H9 (cell line): ENCODE data around the gene ANKFY1. TPM values are rescaled to one million over a fixed set of nuclear protein-coding genes. Genes with fewer than 3 reads are reported as not detected.

Experiments used
- DNase-seq: peaks from one replicate; pipeline ENCODE4 v3.0.0-alpha.2; 2017
- H2AFZ ChIP-seq: one replicate; pipeline ENCODE4 v1.6.1; 2013; ENCODE audit warnings: mild to moderate bottlenecking, low read length, control low read depth, moderate library complexity
- H2AK5ac ChIP-seq: 2 replicates; pipeline ENCODE4 v1.6.1; 2013; ENCODE audit warnings: low read length, control low read depth, mixed read lengths; ENCODE audit not compliant: insufficient read length
- H2BK120ac ChIP-seq: one replicate; pipeline ENCODE4 v1.6.1; 2013; ENCODE audit warnings: low read depth, mild to moderate bottlenecking, low read length, control low read depth, inconsistent platforms; ENCODE audit not compliant: poor library complexity, severe bottlenecking
- H2BK12ac ChIP-seq: 2 replicates; pipeline ENCODE4 v1.6.1; 2013; ENCODE audit warnings: low read length, control low read depth, mixed read lengths, low read depth; ENCODE audit not compliant: insufficient read length
- H2BK15ac ChIP-seq: 2 replicates; pipeline ENCODE4 v1.6.1; 2013; ENCODE audit warnings: low read depth, low read length, control low read depth
- H2BK20ac ChIP-seq: one replicate; pipeline ENCODE4 v1.6.1; 2013; ENCODE audit warnings: low read depth, mild to moderate bottlenecking, low read length, control low read depth, inconsistent platforms; ENCODE audit not compliant: poor library complexity, severe bottlenecking
- H2BK5ac ChIP-seq: 2 replicates; pipeline ENCODE4 v1.6.1; 2013; ENCODE audit warnings: low read length, control low read depth, mixed read lengths; ENCODE audit not compliant: insufficient read length
- H3K14ac ChIP-seq: 2 replicates; pipeline ENCODE4 v1.6.1; 2013; ENCODE audit warnings: low read length, control low read depth; ENCODE audit not compliant: insufficient read depth
- H3K18ac ChIP-seq: 2 replicates; pipeline ENCODE4 v1.6.1; 2013; ENCODE audit warnings: low read depth, mild to moderate bottlenecking, mixed read lengths, low read length, control low read depth; ENCODE audit not compliant: insufficient read length
- H3K23ac ChIP-seq: 2 replicates; pipeline ENCODE4 v1.6.1; 2013; ENCODE audit warnings: low read length, control low read depth, mixed read lengths, low read depth; ENCODE audit not compliant: insufficient read length
- H3K23me2 ChIP-seq: 2 replicates; pipeline ENCODE4 v1.6.1; 2013; ENCODE audit warnings: low read depth, mild to moderate bottlenecking, mixed read lengths, low read length, control low read depth; ENCODE audit not compliant: insufficient read length, poor library complexity, severe bottlenecking
- H3K27ac ChIP-seq: 2 replicates; pipeline ENCODE4 v1.5.1; 2013; ENCODE audit warnings: low read length, control low read depth, mixed read lengths, low read depth; ENCODE audit not compliant: insufficient read length
- H3K27me3 ChIP-seq: 2 replicates; pipeline ENCODE4 v1.6.1; 2013; ENCODE audit warnings: low read length, control low read depth, inconsistent platforms; ENCODE audit not compliant: insufficient read depth
- H3K4ac ChIP-seq: 2 replicates; pipeline ENCODE4 v1.6.1; 2013; ENCODE audit warnings: low read depth, mild to moderate bottlenecking, control low read depth, inconsistent platforms, low read length, moderate library complexity
- H3K4me1 ChIP-seq: 2 replicates; pipeline ENCODE4 v1.6.1; 2013; ENCODE audit warnings: low read length, control low read depth, inconsistent platforms; ENCODE audit not compliant: insufficient read depth
- H3K4me2 ChIP-seq: 2 replicates; pipeline ENCODE4 v1.6.1; 2013; ENCODE audit warnings: low read length, control low read depth, mixed read lengths; ENCODE audit not compliant: insufficient read length, insufficient read depth
- H3K56ac ChIP-seq: 2 replicates; pipeline ENCODE4 v1.6.1; 2013; ENCODE audit warnings: low read depth, mild to moderate bottlenecking, mixed read lengths, low read length, control low read depth; ENCODE audit not compliant: insufficient read length
- H3K79me1 ChIP-seq: 2 replicates; pipeline ENCODE4 v1.6.1; 2013; ENCODE audit warnings: low read depth, mild to moderate bottlenecking, moderate library complexity, low read length, control low read depth, inconsistent platforms; ENCODE audit not compliant: insufficient read depth, poor library complexity, severe bottlenecking
- H3K79me2 ChIP-seq: 2 replicates; pipeline ENCODE4 v1.6.1; 2013; ENCODE audit warnings: low read length, control low read depth, inconsistent platforms; ENCODE audit not compliant: insufficient read depth
- H3K9ac ChIP-seq: 2 replicates; pipeline ENCODE4 v1.6.1; 2013; ENCODE audit warnings: low read length, control low read depth, mixed read lengths; ENCODE audit not compliant: insufficient read length; ENCODE audit errors: extremely low read depth
- H3K9me3 ChIP-seq: one replicate; pipeline ENCODE4 v1.6.1; 2013; ENCODE audit warnings: low read depth, low read length, inconsistent platforms; ENCODE audit not compliant: control insufficient read depth
- H3T11ph ChIP-seq: one replicate; pipeline ENCODE4 v1.6.1; 2013; ENCODE audit warnings: mild to moderate bottlenecking, low read length, control low read depth, inconsistent platforms
- H4K20me1 ChIP-seq: one replicate; pipeline ENCODE4 v1.6.1; 2013; ENCODE audit not compliant: control insufficient read depth, insufficient read length, insufficient read depth
- H4K5ac ChIP-seq: 2 replicates; pipeline ENCODE4 v1.6.1; 2013; ENCODE audit warnings: low read depth, mild to moderate bottlenecking, mixed read lengths, low read length, control low read depth; ENCODE audit not compliant: insufficient read length
- H4K8ac ChIP-seq: replicated peaks from 2 replicates; pipeline ENCODE4 v1.6.1; 2013; ENCODE audit warnings: low read length, control low read depth, mixed read lengths, low read depth; ENCODE audit not compliant: insufficient read length
- H4K91ac ChIP-seq: 2 replicates; pipeline ENCODE4 v1.6.1; 2013; ENCODE audit warnings: low read depth, mild to moderate bottlenecking, moderate library complexity, mixed read lengths, low read length, control low read depth; ENCODE audit not compliant: insufficient read length
- H3K27ac Mint-ChIP-seq, 3 experiments: 2 replicates in 2 of 3; 3 replicates in 1 of 3; pipeline ENCODE4 v1.8.0; 2020 to 2021; ENCODE audit warnings: mixed read lengths in 3 of 3, mild to moderate bottlenecking in 1 of 3, moderate library complexity in 1 of 3
- H3K27me3 Mint-ChIP-seq: 2 replicates; pipeline ENCODE4 v1.8.0; 2021; ENCODE audit warnings: low read depth, mild to moderate bottlenecking, moderate library complexity, mixed read lengths
- H3K36me3 Mint-ChIP-seq, 3 experiments: 2 replicates in 2 of 3; 3 replicates in 1 of 3; pipeline ENCODE4 v1.8.0; 2020 to 2021; ENCODE audit warnings: low read depth in 3 of 3, mixed read lengths in 3 of 3; ENCODE audit not compliant: insufficient read depth in 1 of 3
- H3K4me1 Mint-ChIP-seq, 2 experiments: 2 replicates each; pipeline ENCODE4 v1.8.0; 2020; ENCODE audit warnings: mixed read lengths in 2 of 2
- H3K4me3 Mint-ChIP-seq, 2 experiments: 2 replicates in 1 of 2; 3 replicates in 1 of 2; pipeline ENCODE4 v1.8.0; 2020 to 2021; ENCODE audit warnings: mild to moderate bottlenecking in 2 of 2, mixed read lengths in 2 of 2, moderate library complexity in 1 of 2
- H3K9me3 Mint-ChIP-seq, 2 experiments: 2 replicates in 1 of 2; 3 replicates in 1 of 2; pipeline ENCODE4 v1.8.0; 2020; ENCODE audit warnings: mild to moderate bottlenecking in 2 of 2, mixed read lengths in 2 of 2, moderate library complexity in 1 of 2
- WGBS: extraction: QIAGEN DNeasy Blood & Tissue Kit; methylation state at CpG from one replicate; pipeline ENCODE4 v1.1.7; 2013; ENCODE audit warnings: missing lambda C conversion rate, low lambda C conversion rate, mixed read lengths; ENCODE audit not compliant: insufficient read length; ENCODE audit errors: extremely low coverage; 5-methylcytosine and 5-hydroxymethylcytosine counted together
- total RNA-seq: library from RNA; stranded (reverse); gene quantifications from 2 replicates; pipeline ENCODE4 v1.2.1, GENCODE V29; 2021
- TF ChIP-seq, protein P1 (sequence below): fragments of 200-600 bp; sonication (generic); conservative IDR thresholded peaks from 3 replicates; pipeline ENCODE4 v1.8.0; 2021; ENCODE audit warnings: antibody characterized with exemption, mild to moderate bottlenecking

ANKFY1 gene
- total RNA-seq, 1 experiment from 2014 or later, result 51.9 TPM

DNA sequence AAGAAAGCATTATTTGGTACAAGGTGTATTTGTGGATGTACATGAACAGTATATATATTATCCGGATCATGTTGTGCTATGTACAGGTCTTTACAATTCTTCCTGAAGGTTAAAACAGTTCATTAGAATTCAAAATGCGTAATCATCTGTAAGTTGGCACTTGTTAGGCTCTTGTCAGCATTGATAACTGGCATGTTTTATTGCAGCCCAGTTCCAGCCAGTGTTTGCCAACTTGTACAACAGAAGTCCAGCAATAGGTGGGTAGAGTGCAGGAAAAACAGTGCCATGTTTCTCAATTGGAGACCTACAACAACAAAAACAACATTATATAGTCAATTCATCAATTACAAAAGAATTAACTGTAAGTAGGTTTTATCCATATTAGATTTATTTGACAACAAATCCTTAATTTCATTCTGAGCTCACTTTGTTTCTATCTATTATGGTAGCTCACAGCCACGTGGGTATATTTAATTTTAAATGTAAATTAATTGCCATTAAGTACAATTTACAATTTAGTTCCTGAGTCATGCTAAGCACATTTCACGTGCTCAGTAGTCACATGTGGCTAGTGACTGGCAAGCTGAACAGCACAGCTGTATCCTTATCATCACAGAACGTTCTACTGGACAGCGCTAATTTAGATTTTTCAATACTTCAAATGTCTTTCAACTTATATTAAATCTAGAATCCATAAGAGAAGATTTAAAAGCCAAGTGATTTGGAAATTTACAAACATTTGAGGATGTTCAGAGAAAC is 8.6 kb upstream of the ANKFY1 start:
- TF ChIP-seq, protein P1, sequence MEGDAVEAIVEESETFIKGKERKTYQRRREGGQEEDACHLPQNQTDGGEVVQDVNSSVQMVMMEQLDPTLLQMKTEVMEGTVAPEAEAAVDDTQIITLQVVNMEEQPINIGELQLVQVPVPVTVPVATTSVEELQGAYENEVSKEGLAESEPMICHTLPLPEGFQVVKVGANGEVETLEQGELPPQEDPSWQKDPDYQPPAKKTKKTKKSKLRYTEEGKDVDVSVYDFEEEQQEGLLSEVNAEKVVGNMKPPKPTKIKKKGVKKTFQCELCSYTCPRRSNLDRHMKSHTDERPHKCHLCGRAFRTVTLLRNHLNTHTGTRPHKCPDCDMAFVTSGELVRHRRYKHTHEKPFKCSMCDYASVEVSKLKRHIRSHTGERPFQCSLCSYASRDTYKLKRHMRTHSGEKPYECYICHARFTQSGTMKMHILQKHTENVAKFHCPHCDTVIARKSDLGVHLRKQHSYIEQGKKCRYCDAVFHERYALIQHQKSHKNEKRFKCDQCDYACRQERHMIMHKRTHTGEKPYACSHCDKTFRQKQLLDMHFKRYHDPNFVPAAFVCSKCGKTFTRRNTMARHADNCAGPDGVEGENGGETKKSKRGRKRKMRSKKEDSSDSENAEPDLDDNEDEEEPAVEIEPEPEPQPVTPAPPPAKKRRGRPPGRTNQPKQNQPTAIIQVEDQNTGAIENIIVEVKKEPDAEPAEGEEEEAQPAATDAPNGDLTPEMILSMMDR, result no peak
- no peak overlapping the region for H3K4ac ChIP-seq
- no peak overlapping the region for H3K56ac ChIP-seq
- H3K4me2 ChIP-seq, result no peak overlapping the region
- H3K9me3 ChIP-seq, result no peaks in the 10 kb centered on the region
- H3K79me2 ChIP-seq, result no peaks in the 10 kb centered on the region; the same call in 1 of the 2 replicates
- Mint-ChIP-seq H3K36me3 (peaks cover 20 to 77% (median 62%) of the 10 kb centered on the region in 3 experiments; a peak in 6 of 7 replicates), H3K4me3 (no peak overlapping the region; a peak in 1 of 5 replicates), H3K4me1 (peaks cover 10 to 13% of the 10 kb centered on the region in 2 experiments), H3K27ac (no peak overlapping the region; a peak in 1 of 7 replicates), H3K27me3 (no peaks in the 10 kb centered on the region), H3K9me3 (no peaks in the 10 kb centered on the region)
- no peak for DNase-seq
- H2BK15ac ChIP-seq, result no peak overlapping the region
- H3K14ac ChIP-seq, result no peak overlapping the region
- no peaks in the 10 kb centered on the region for H4K20me1 ChIP-seq
- H2BK120ac ChIP-seq, result no peak overlapping the region
- WGBS, result no CpG with 5 or more reads among the region's 6 CpGs
- no peak overlapping the region for H3K18ac ChIP-seq
- H2BK5ac ChIP-seq, result no peak overlapping the region
- H3K79me1 ChIP-seq, result peaks cover 13% of the 10 kb centered on the region
- no peak overlapping the region for H3K23ac ChIP-seq
- H3K4me1 ChIP-seq, result no peaks in the 10 kb centered on the region
- no peak overlapping the region for H4K91ac ChIP-seq
- H2BK12ac ChIP-seq, result no peak overlapping the region
- H3T11ph ChIP-seq, result no peak overlapping the region
- H3K27me3 ChIP-seq, result no peaks in the 10 kb centered on the region
- H4K5ac ChIP-seq, result no peak overlapping the region
- H4K8ac ChIP-seq, result no peak overlapping the region
- H2BK20ac ChIP-seq, result no peak overlapping the region
- no peak overlapping the region for H3K27ac ChIP-seq
- H3K9ac ChIP-seq, result no peak overlapping the region
- H3K23me2 ChIP-seq, result no peaks in the 10 kb centered on the region
- no peak overlapping the region for H2AK5ac ChIP-seq
- H2AFZ ChIP-seq, result no peak overlapping the region
